HG03280 (cell line): Measurements from ENCODE around the gene BAZ1A.
"Not testable (repeated sequence)": the region's sequence is repeated elsewhere in the genome, so short reads cannot be mapped to it uniquely, and the experiment has no call there.

Experiments
- ATAC-seq: cut with Tn5 transposase; IDR thresholded peaks from one replicate; pipeline ENCODE4 v1.9.1; 2021; ENCODE audit warnings: mild to moderate bottlenecking, moderate library complexity; ENCODE audit not compliant: unreplicated experiment

Gene BAZ1A

DNA sequence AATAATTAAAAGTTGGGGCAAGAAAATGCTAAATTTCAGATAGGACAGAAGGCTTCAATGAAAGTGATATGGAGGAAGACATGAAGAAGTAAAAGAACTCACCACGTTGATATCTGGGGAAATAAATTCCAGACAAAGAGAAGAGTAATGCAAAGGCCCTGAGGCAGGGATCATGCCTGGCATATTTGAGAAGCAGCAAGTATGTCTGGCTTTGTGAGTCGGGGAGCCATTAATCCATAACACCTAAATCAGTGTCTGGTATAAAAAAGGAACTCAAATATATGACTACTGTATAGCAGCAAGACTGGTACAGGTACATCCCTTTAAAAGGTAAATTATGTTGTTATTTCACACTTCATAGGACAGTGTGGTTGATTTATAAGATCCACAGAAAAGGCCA, 16.4 kb downstream of the BAZ1A start:
- no peak for ATAC-seq

DNA sequence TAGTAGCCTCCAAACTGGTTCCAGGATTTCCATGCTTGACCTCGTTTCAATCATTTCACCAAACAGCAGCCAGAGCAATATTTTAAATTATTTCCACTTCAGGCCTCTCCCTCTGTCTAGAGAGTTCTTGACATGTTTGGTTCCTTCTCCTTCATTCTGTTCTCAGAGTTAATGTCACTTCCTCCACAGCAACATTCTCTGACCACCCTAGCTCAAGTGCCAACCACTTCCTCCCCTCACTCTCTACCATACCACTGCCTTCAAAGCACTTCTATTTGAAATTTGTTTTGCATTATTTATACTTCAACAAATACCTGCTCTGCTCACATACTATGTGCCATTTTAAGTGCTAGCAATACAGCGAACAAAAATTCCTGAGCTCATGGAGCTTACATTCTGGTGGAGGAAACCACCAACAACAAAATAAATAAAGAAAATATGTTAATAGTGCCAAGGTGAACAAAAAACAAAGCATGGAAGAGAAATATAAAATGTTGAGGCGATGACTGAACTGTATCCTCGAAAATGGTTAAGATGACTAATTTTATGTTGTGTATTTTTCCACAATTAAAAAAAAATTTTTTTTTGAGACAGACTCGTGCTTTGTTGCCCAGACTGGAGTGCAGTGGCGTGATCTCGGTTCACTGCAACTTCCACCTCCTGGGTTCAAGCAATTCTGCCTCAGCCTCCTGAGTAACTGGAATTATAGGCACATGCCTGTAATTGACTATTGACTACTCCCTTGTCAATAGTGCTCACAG, 17.3 kb downstream of the BAZ1A start:
- no peak for ATAC-seq

DNA sequence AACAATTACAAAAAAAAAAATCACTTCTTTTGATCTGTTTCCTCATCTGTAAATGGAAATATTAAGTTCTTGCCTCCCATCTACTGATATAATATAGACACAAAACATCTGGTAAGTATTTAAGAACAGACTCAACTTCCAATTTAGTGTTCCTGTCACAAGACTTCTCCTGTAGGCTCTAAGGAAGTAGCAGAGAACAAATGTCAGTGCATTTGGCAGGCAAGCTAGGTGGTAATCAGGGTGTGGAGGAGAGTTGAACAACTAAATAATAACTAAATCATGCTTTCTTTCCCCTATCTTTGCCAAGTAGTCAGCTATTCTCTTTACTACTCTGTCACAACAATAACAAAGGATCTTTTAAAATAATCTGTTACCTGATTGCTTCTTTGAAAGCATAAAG, 22.1 kb downstream of the BAZ1A start:
- no peak for ATAC-seq

DNA sequence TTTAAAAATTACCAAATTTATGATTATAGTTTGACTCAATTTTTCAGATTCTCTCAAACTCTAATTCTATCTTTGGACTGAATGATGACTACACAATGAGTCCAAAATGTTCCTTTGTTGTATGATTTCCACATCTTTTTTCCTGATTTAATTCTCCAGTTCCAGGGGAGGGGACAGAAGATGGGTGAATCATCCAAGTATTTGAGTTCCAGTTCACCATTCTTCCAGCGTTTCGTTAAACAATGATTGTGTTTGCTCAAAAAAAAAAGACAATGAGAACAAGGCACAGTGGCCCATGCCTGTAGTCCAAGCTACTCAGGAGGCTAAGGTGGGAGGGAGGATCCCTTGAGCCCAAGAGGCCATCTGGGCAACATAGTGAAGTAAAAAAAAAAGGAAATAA, 23.8 kb downstream of the BAZ1A start:
- ATAC-seq: no peak

DNA sequence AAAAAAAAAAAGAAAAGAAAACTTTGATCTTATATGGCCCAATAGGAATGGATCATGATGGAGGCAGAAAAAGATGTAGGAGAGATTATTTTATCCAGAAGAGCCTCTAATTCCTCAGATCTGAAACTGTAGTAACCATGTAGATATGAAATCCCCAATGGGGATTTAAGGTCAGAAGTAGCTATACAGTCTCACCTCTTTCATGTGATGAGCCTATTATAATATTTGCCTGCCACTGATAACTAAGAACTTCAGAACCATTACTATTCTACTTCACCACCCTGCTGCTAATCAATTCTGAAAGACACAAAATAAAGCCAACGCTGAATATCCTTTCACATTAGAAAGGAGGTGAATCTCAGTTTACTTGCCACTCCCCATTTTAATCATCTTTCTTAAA, 29.3 kb downstream of the BAZ1A start:
- ATAC-seq: no peak

DNA sequence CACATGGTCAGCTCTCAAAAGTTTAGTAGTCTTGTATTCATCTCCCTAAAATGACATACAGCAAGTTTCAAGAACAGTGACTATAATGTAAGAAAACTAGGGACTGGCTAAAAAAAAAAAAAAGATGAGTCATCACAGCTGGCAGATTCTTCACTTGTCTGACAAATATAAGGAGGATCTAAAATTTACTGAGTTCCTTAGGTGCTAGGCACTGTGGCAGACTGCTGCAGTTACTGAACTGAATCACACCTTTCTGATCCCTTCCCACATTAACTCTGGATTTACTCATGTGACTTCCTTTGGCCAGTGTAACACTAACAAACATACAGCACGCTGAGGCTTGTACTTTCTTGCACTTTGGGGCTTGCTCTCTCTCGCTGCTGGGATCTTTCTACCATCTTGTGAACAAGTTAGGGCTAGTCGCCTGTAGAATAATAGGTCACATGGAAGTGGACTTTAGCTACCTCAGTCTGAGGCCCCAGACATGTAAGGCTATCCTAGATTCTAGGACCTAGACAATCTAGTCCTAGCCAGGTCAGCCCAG, 32.1 kb downstream of the BAZ1A start:
- ATAC-seq: no peak

DNA sequence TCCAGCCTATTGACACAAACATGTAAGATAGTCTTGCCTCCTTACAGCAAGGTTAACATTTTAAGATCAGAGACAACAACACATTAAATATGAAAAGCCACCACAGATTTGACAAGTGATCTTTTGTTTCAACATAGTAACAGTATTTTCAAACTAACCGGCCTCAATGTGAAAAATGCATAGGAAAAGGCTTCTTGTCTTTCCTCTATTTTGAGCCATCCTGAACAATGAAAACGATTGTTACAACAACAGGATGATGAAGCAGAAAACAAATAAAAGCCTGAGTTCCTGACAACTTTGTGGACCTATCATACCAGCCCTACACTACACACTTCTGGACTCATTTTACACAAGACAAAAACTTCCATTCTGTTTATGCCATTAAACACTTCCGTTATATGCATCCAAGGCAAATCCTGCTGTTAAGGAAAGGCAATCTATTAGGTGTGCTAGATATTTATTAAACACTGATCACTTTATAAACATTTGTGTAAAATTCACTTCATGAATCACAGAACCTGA, 37.3 kb downstream of the BAZ1A start:
- no peak for ATAC-seq

DNA sequence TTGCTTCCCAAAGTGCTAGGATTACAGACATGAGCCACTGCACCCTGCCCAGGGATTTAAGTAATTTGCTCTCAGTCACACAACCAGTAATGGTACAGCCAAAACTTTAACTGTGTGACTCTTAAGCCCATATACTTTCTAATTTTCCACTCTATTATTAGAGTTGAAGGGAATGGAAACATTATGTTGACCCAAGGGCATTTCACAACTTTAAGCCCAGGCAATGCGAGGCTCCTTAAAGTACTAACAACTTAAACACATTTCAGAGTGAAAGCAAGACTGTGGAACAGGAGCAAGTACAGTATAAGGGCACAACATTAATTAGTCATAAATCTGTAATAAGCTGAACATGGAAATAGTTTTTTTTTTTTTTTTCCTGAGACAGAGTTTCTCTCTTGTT, 39.8 kb downstream of the BAZ1A start:
- ATAC-seq: no peak

DNA sequence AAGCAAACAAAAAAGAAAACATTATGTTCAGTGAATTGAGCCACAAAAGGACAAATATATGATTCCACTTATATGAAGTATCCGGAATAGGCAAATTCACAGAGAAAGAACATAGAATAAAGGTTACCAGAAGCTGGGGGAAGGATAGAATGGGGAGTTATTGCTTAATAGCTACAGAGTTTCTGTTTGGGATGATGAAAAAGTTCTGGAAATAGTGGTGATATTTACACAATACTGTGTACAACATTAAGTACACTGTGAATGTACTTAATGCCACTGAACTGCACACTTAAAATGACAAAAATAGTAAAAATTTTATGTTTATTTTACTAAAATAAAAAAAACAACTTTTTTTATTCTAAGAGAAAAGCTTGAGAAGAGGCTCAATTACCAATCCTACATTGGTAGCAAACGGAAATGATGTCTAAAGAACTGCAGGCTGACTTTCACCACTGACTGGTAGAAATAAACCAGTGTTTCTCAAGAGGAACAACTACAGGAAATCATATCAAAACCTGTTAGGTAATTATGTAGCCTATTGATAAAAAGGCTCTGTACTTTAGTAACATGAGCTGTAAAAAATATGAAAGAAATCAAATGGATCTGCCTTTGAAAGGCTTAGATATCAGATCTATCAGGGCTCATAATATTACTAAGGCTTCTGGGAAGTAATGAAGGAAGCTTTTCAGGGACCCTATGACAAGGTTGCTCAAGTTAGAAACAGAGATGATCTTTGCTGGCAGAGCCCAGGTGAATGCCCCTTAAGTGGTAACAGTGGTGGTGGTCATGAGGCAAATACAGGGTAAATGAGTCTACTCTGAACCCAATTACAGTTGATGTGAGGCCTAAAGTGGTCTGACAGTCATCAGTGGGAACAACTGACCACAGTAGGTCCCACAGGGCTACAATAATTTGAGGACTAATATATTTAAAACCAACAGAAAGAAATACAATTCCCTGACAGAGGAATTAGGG, 41.3 kb downstream of the BAZ1A start:
- no peak for ATAC-seq

DNA sequence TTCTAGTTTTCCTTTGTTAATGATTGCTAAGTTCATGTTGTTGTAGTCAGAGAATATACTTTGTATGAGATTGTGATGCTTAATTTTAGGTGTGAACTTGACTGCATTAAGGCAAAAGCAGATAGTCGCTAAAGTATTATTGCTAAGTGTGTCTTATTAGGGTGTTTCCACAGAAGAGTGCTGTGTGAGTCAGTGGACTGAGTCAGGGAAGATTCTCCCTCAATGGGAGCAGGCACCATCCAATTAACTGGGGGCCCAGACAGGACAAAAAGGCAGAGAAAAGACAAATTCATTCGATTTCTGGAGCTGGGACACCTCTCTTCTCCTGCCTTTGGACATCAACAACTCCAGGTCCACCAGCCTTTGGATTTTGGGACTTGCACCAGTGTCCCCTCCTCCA, 48.5 kb downstream of the BAZ1A start:
- no peak for ATAC-seq

DNA sequence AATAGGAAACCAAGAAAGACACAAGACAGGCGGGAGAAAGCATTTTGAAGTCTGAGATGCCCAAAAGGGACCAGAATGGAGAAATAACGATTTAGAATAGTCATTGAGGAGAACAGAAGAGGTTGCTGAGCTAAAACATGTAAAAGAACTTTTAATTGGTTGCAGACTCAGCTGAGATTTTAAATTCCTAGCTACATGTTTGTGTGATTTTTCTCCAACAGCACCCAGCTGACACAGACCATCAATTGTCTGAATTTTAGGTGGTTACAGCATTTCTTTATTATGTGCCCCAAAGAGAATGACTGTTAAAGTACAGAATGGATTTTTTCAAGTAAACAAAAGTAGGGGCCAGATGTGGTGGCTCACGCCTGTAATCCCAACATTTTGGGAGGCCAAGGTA, 50.3 kb downstream of the BAZ1A start:
- ATAC-seq: no peak

DNA sequence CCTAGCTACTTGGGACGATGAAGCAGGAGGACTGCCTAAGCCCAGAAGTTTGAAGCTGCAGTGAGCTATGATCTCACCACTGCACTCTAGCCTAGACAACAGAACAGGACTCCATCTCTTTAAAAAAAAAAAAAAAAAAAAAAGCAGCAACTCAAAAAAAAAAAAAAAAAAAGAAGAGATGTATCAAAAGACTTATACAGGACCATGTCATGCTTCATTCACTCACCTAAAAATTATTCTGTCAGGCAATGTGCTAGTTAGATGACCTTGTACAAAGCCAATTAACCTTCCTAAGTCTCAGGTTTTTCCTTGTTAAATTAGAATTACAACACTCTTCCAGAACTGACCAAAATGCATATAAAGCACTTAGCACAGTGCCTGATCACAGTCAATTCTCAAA, 50.9 kb downstream of the BAZ1A start:
- no peak for ATAC-seq

DNA sequence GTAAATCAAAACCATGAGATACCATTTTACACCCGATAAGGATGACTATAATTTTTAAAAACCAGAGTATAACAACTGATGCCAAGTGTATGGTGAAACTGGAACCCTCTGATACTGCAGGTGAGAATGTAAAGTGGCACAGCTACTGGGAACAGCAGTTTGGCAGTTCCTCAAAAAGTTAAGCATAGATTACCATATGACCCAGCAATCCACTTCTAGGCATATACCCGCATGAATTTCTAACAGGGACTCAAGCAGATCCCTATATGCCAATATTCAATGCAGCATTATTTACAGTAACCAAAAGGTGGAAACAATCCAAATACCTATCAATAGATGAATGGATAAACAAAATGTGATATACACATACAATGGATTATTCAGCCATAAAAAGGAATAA, 57.4 kb downstream of the BAZ1A start:
- no peak for ATAC-seq

DNA sequence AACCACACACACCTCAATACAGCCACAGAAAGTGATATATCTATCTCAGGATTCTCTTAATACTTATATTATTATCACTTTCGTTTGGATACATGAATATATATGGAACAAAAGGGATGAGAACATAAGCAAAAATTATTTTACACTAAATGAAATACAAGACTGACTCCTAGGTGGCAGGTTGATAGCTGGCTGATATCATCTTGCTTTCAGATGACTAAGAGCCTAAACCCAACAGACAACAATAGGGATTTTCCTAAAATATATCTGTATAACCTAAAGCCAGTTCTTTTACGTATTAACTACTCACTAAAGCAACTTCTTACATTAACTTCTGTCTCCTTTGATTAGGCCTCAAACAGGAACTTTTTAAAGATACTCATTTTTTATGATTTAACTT, 65.1 kb downstream of the BAZ1A start:
- no peak for ATAC-seq

DNA sequence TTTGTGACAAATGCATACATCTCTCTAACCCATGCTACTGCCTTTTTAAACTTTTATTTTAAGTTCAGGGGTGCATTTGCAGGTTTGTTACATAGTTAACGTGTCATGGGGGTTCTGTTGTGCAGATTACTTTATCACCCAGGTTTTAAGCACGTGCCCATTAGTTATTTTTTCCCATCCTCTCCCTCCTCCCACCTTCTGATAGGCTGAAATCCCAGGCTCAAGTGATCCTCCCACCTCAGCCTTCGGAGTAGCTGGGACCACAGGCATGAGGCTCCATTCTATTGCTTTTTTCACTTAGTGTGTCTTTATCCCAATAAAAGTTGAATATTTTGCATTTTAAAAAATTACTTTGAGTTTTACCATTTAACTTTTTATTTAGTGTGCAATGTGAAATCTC, 68.9 kb downstream of the BAZ1A start:
- no peak for ATAC-seq

DNA sequence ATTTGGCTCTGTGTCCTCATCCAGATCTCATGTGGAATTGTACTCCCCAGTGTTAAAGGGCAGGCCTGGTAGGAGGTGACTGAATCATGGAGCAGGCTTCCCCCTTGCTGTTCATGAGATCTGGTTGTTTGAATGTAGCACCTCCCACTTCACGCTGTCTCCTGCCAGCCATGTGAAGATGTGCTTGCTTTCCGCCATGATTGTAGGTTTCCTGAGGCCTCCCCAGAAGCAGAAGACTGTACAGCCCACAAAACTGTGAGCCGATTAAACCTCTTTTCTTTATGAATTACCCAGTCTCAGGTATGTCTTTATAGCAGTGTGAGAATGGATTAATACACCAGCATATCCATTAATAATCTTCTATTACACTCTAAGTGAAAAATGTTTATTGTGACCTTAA, 70.2 kb downstream of the BAZ1A start:
- ATAC-seq: no peak

DNA sequence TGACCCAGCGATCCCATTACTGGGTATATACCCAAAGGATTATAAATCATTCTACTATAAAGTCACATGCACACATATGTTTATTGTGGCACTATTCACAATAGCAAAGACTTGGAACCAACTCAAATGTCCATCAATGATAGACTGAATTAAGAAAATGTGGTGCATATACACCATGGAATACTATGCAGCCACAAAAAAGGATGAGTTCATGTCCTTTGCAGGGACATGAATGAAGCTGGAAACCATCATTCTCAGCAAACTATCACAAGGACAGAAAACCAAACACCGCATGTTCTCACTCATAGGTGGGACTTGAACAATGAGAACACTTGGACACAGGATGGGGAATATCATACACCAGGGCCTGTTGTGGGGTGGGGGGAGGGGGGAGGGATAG, 76.3 kb downstream of the BAZ1A start:
- not testable (repeated sequence) for ATAC-seq

DNA sequence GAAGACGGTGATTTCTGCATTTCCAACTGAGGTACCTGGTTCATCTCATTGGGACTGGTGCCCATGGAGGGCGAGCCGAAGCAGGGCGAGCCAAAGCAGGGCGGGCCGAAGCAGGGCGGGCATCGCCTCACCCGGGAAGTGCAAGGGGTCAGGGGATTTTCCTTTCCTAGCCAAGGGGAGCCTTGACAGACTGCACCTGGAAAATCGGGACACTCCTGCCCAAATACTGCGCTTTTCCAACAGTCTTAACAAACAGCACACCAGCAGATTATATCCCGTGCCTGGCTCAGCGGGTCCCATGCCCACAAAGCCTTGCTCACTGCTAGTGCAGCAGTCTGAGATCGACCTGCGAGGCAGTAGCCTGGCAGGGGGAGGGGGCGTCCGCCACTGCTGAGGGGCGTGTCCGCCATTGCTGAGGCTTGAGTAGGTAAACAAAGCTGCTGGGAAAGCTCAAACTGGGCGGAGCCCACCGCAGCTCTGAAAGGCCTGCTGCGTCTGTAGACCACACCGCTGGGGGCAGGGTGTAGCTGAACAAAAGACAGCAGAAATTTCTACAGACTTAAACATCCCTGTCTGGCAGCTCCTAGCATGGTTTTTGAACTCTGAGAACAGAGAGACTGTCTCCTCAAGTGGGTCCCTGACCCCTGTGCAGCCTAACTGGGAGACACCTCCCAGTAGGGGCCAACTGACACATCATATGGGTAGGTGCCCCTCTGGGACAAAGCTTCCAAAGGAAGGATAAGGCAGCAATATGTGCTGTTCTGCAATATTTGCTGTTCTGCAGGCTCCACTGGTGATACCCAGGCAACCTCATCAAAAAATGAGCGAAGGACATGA, 77.2 kb downstream of the BAZ1A start:
- ATAC-seq: no peak

DNA sequence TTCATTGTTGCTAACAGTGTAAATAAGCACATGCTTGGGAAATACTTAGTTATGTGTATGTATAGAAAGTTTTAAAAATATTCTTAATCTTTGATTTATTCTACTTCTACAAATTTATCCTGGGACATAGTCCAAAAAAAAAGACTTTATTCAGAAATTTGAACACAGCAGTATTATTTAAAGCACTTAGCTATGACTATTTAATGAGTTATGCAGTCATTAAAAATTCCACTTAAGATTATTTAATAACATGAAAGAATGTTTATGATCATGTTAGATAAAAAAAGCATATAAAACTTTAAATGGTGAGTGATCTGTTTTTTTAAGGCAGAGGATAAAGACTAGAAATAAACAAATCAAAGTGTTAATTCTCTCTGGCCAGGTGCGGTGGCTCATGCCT, 78.3 kb downstream of the BAZ1A start:
- no peak for ATAC-seq

DNA sequence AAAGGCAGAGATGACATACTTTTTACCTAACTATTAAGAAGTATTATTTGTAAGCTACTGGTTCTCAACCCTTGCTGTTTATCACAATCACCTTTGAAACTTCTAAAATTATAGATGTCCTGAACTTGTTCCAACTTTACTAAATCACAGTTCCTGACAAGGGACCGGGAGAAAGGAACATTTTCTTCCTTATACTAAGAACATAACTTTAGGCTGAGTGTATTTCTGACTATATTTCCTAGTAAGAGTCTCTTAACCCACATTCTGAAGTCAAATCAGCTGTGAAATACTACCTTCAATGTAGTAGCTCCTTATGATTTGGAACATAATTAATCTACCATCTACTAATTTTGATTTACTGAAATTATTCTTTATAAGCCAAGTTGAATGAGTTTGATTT, 80.2 kb downstream of the BAZ1A start:
- no peak for ATAC-seq

DNA sequence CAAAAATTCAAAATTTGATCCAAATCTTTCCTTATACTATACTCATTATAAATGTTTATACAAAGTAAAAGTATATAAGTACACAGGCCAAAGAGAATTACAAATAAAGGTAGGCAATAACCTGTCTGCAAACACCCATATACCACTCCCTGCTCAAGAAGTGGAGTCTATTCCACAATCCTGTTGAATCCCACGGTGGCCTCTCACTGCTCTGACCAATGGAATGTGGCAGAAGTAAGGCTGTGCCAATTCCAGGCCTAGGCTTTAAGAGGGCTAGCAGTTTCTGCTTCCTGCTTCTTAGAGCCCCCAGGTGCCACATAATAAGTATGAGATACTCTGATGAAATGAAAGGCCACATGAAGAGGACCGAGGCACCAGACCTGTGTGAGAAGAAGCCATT, 80.9 kb downstream of the BAZ1A start:
- ATAC-seq: no peak
